ENCODE results near the gene ATE1.

The ATE1 gene

GRCh38 chr10:121865554-121865953 is 62.3 kb downstream of the ATE1 start:
- no peak for DNase-seq

- DNase-seq = no peak
These were observed 63.2 kb downstream of the ATE1 start for GRCh38 chr10:121864653-121865052.

- DNase-seq = no peak
These were observed 63.7 kb downstream of the ATE1 start for GRCh38 chr10:121864168-121864567.

GRCh38 chr10:121862649-121863048 is 65.2 kb downstream of the ATE1 start:
- no peak for DNase-seq

GRCh38 chr10:121862042-121862441 is 65.8 kb downstream of the ATE1 start:
- DNase-seq = no peak

- DNase-seq = no peak
These were observed 67.0 kb downstream of the ATE1 start for GRCh38 chr10:121860810-121861209.

- DNase-seq = no peak
These were observed 72.9 kb downstream of the ATE1 start for GRCh38 chr10:121854809-121855445.

- DNase-seq = no peak
These were observed 73.9 kb downstream of the ATE1 start for GRCh38 chr10:121853950-121854349.

GRCh38 chr10:121851786-121852185 is 76.0 kb downstream of the ATE1 start:
- DNase-seq = peak; percentile 22

- no peak for DNase-seq
These were observed 79.7 kb downstream of the ATE1 start for GRCh38 chr10:121848082-121848481.

GRCh38 chr10:121846555-121846954 is 81.3 kb downstream of the ATE1 start:
- DNase-seq = no peak

GRCh38 chr10:121845044-121845784 is 82.6 kb downstream of the ATE1 start:
- no peak for DNase-seq

- no peak for DNase-seq
These were observed 83.3 kb downstream of the ATE1 start for GRCh38 chr10:121844537-121844936.

- no peak for DNase-seq
These were observed 84.5 kb downstream of the ATE1 start for GRCh38 chr10:121843379-121843778.

GRCh38 chr10:121841862-121842261 is 86.0 kb downstream of the ATE1 start:
- no peak for DNase-seq

GRCh38 chr10:121838931-121839330 is 88.9 kb downstream of the ATE1 start:
- DNase-seq = peak; percentile 19

GRCh38 chr10:121838149-121838548 is 89.7 kb downstream of the ATE1 start:
- peak; percentile 57 for DNase-seq

GRCh38 chr10:121836171-121836570 is 91.7 kb downstream of the ATE1 start:
- no peak for DNase-seq

- DNase-seq = no peak
These were observed 92.5 kb downstream of the ATE1 start for GRCh38 chr10:121835376-121835775.

- no peak for DNase-seq
These were observed 93.1 kb downstream of the ATE1 start for GRCh38 chr10:121834757-121835156.

- no peak for DNase-seq
These were observed 94.4 kb downstream of the ATE1 start for GRCh38 chr10:121833387-121833786.

- no peak for DNase-seq
These were observed 95.2 kb downstream of the ATE1 start for GRCh38 chr10:121832647-121833046.

GRCh38 chr10:121831777-121832176 is 96.1 kb downstream of the ATE1 start:
- DNase-seq = no peak

- no peak for DNase-seq
These were observed 96.6 kb downstream of the ATE1 start for GRCh38 chr10:121831237-121831636.

- no peak for DNase-seq
These were observed 97.7 kb downstream of the ATE1 start for GRCh38 chr10:121830101-121830500.
